ENCODE data around the gene BCL2L1. TPM values are rescaled to one million over a fixed set of nuclear protein-coding genes. Genes with fewer than 3 reads are reported as not detected.

BCL2L1 gene
- total RNA-seq, 2 experiments from 2014 or later: 64.2 to 88.8 TPM

- intact Hi-C loops (cut with micrococcal nuclease; ENCODE audit: unreplicated experiment): loop anchor here (5.0 kb wide), 1 partner anchor 38 kb away; no protein-coding TSS in a partner anchor
- Histone ChIP-seq H3K36me3 (ENCODE audit: insufficient read depth, low read length) (peaks cover 93% of the 10 kb centered on the region), H2AFZ (ENCODE audit: low read length) (no peak overlapping the region), H4K20me1 (ENCODE audit: insufficient read depth, low read length) (peaks cover 21% of the 10 kb centered on the region), H3K4me3 (ENCODE audit: low read depth, low read length, poor library complexity, severe bottlenecking) (no peak overlapping the region), H3K27ac (ENCODE audit: low read depth, low read length, poor library complexity, severe bottlenecking) (no peak overlapping the region), H3K9me2 (ENCODE audit: insufficient read depth, low read length) (no peaks in the 10 kb centered on the region), H3K4me1 (ENCODE audit: insufficient read depth, low read length, poor library complexity, severe bottlenecking) (no peaks in the 10 kb centered on the region), H3K9me3 (ENCODE audit: low read length) (no peaks in the 10 kb centered on the region), H3K79me2 (ENCODE audit: insufficient read depth, low read depth, low read length) (peaks cover 73% of the 10 kb centered on the region), H3K4me2 (ENCODE audit: low read length) (no peak overlapping the region)
- TF ChIP-seq, protein P1, sequence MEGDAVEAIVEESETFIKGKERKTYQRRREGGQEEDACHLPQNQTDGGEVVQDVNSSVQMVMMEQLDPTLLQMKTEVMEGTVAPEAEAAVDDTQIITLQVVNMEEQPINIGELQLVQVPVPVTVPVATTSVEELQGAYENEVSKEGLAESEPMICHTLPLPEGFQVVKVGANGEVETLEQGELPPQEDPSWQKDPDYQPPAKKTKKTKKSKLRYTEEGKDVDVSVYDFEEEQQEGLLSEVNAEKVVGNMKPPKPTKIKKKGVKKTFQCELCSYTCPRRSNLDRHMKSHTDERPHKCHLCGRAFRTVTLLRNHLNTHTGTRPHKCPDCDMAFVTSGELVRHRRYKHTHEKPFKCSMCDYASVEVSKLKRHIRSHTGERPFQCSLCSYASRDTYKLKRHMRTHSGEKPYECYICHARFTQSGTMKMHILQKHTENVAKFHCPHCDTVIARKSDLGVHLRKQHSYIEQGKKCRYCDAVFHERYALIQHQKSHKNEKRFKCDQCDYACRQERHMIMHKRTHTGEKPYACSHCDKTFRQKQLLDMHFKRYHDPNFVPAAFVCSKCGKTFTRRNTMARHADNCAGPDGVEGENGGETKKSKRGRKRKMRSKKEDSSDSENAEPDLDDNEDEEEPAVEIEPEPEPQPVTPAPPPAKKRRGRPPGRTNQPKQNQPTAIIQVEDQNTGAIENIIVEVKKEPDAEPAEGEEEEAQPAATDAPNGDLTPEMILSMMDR (conservative IDR thresholded peaks at IDR 0.05; ENCODE audit: low read length): no peak
- no peak for TF ChIP-seq EZH2phosphoT487 (IDR thresholded peaks at IDR 0.05; ENCODE audit: borderline replicate concordance, low read depth, low read length)
- BruUV-seq (replicated peaks): no TSS peak
- ChIA-PET POLR2A (interaction anchor here (0.7 to 1.3 kb wide), 3 partner anchors 12 to 470 kb away, joined by 4 to 5 read pairs (median 4); no protein-coding TSS in a partner anchor), CTCF (ENCODE audit: unreplicated experiment) (no interaction called here)
- no peak for DNase-seq (ENCODE audit: low spot score)
Measured at GRCh38 chr20:31758991-31759390, 36.3 kb upstream of the BCL2L1 start.

- peaks cover 21% of the 10 kb centered on the region for H4K20me1 ChIP-seq (ENCODE audit: insufficient read depth, low read length)
- no peak overlapping the region for H3K4me3 ChIP-seq (ENCODE audit: low read depth, low read length, poor library complexity, severe bottlenecking)
- no peak overlapping the region for H3K4me2 ChIP-seq (ENCODE audit: low read length)
- H3K9me3 ChIP-seq (ENCODE audit: low read length): no peaks in the 10 kb centered on the region
- no peak for DNase-seq (ENCODE audit: low spot score)
- CTCF ChIA-PET (ENCODE audit: unreplicated experiment): no interaction called here
- H3K4me1 ChIP-seq (ENCODE audit: insufficient read depth, low read length, poor library complexity, severe bottlenecking): no peaks in the 10 kb centered on the region
- H3K9me2 ChIP-seq (ENCODE audit: insufficient read depth, low read length): no peaks in the 10 kb centered on the region
- H2AFZ ChIP-seq (ENCODE audit: low read length): no peak overlapping the region
- intact Hi-C loops (cut with micrococcal nuclease; ENCODE audit: unreplicated experiment): loop anchor here (5.0 kb wide), 1 partner anchor 39 kb away; no protein-coding TSS in a partner anchor
- POLR2A ChIA-PET: interaction anchor here (0.9 to 1.3 kb wide), 2 partner anchors 12 to 48 kb away, joined by 4 to 5 read pairs; no protein-coding TSS in a partner anchor
- no peak for TF ChIP-seq EZH2phosphoT487 (IDR thresholded peaks at IDR 0.05; ENCODE audit: borderline replicate concordance, low read depth, low read length)
- TF ChIP-seq, protein P1 (conservative IDR thresholded peaks at IDR 0.05; ENCODE audit: low read length): no peak
- no peak overlapping the region for H3K27ac ChIP-seq (ENCODE audit: low read depth, low read length, poor library complexity, severe bottlenecking)
- peaks cover 78% of the 10 kb centered on the region for H3K79me2 ChIP-seq (ENCODE audit: insufficient read depth, low read depth, low read length)
- no TSS peak for BruUV-seq (replicated peaks)
- peaks cover 97% of the 10 kb centered on the region for H3K36me3 ChIP-seq (ENCODE audit: insufficient read depth, low read length)
Measured at GRCh38 chr20:31758521-31758920, 35.9 kb upstream of the BCL2L1 start.

GRCh38 chr20:31757254-31757653 is 34.6 kb upstream of the BCL2L1 start:
- Histone ChIP-seq H3K27ac (ENCODE audit: low read depth, low read length, poor library complexity, severe bottlenecking) (no peak overlapping the region), H2AFZ (ENCODE audit: low read length) (no peak overlapping the region), H3K4me1 (ENCODE audit: insufficient read depth, low read length, poor library complexity, severe bottlenecking) (no peaks in the 10 kb centered on the region), H3K4me3 (ENCODE audit: low read depth, low read length, poor library complexity, severe bottlenecking) (no peak overlapping the region), H3K4me2 (ENCODE audit: low read length) (no peak overlapping the region), H3K36me3 (ENCODE audit: insufficient read depth, low read length) (peaks cover 97% of the 10 kb centered on the region), H3K9me3 (ENCODE audit: low read length) (no peaks in the 10 kb centered on the region), H4K20me1 (ENCODE audit: insufficient read depth, low read length) (peaks cover 21% of the 10 kb centered on the region), H3K79me2 (ENCODE audit: insufficient read depth, low read depth, low read length) (peaks cover 79% of the 10 kb centered on the region), H3K9me2 (ENCODE audit: insufficient read depth, low read length) (no peaks in the 10 kb centered on the region)
- ChIA-PET POLR2A (interaction anchor here (0.6 to 0.7 kb wide), 2 partner anchors 21 to 125 kb away, joined by 3 to 6 read pairs; no protein-coding TSS in a partner anchor), CTCF (ENCODE audit: unreplicated experiment) (no interaction called here)
- TF ChIP-seq, protein P1 (conservative IDR thresholded peaks at IDR 0.05; ENCODE audit: low read length): no peak
- TF ChIP-seq EZH2phosphoT487 (IDR thresholded peaks at IDR 0.05; ENCODE audit: borderline replicate concordance, low read depth, low read length): no peak
- intact Hi-C loops (cut with micrococcal nuclease; ENCODE audit: unreplicated experiment): loop anchor here (5.0 kb wide), 1 partner anchor 40 kb away; no protein-coding TSS in a partner anchor
- BruUV-seq (replicated peaks): no TSS peak
- no peak for DNase-seq (ENCODE audit: low spot score)

Data from OCI-LY7 (cell line).